Fibroblast of skin of scalp (primary cell): ENCODE data around the gene KBTBD12.
"Not testable (repeated sequence)": the region's sequence is repeated elsewhere in the genome, so short reads cannot be mapped to it uniquely, and the experiment has no call there.

ENCODE experiments used
- DNase-seq: peaks from one replicate; pipeline ENCODE4 v3.0.0-alpha.2; 2013

The KBTBD12 gene

GRCh38 chr3:127903611-127904375 is 11.2 kb upstream of the KBTBD12 start:
- DNase-seq: no peak

- DNase-seq: no peak
These were observed 9.5 kb upstream of the KBTBD12 start for GRCh38 chr3:127905556-127905955.

- DNase-seq: not testable (repeated sequence)
These were observed 8.4 kb upstream of the KBTBD12 start for GRCh38 chr3:127906653-127907052.

GRCh38 chr3:127908202-127908601 is 6.8 kb upstream of the KBTBD12 start:
- DNase-seq: no peak

GRCh38 chr3:127908951-127909350 is 6.1 kb upstream of the KBTBD12 start:
- DNase-seq: no peak

GRCh38 chr3:127909646-127910045 is 5.4 kb upstream of the KBTBD12 start:
- no peak for DNase-seq

- DNase-seq: peak; percentile 24
These were observed 3.6 kb upstream of the KBTBD12 start for GRCh38 chr3:127911421-127911931.

GRCh38 chr3:127913841-127914240 is 1.2 kb upstream of the KBTBD12 start:
- DNase-seq: not testable (repeated sequence)

GRCh38 chr3:127914584-127914983 is 448 bp upstream of the KBTBD12 start:
- no peak for DNase-seq

GRCh38 chr3:127915937-127916493 is 983 bp downstream of the KBTBD12 start:
- no peak for DNase-seq

- no peak for DNase-seq
These were observed 5.7 kb downstream of the KBTBD12 start for GRCh38 chr3:127920738-127921137.

GRCh38 chr3:127923611-127924010 is 8.6 kb downstream of the KBTBD12 start:
- no peak for DNase-seq

GRCh38 chr3:127925384-127925783 is 10.4 kb downstream of the KBTBD12 start:
- DNase-seq: no peak

GRCh38 chr3:127927829-127928604 is 13.0 kb downstream of the KBTBD12 start:
- DNase-seq: no peak

- DNase-seq: no peak
These were observed 14.9 kb downstream of the KBTBD12 start for GRCh38 chr3:127929818-127930413.

- DNase-seq: no peak
These were observed 18.4 kb downstream of the KBTBD12 start for GRCh38 chr3:127933396-127933795.

GRCh38 chr3:127938800-127939199 is 23.8 kb downstream of the KBTBD12 start:
- no peak for DNase-seq

- DNase-seq: peak; percentile 21
These were observed 25.1 kb downstream of the KBTBD12 start for GRCh38 chr3:127940116-127940515.

GRCh38 chr3:127942613-127943012 is 27.6 kb downstream of the KBTBD12 start:
- DNase-seq: no peak

GRCh38 chr3:127948211-127948610 is 33.2 kb downstream of the KBTBD12 start:
- no peak for DNase-seq

- DNase-seq: peak; percentile 11
These were observed 34.5 kb downstream of the KBTBD12 start for GRCh38 chr3:127949446-127950055.

- peak; percentile 35 for DNase-seq
These were observed 36.2 kb downstream of the KBTBD12 start for GRCh38 chr3:127951276-127951675.
